ENCODE results near the gene PDE7B.

Gene PDE7B

GRCh38 chr6:136158387-136158821 is 306.9 kb downstream of the PDE7B start:
- DNase-seq (ENCODE audit: low read depth in 1 of 2, low spot score in 1 of 2), result no peak
- H3K4me3 ChIP-seq (replicated peaks; ENCODE audit: insufficient read depth, low read length), result no peak overlapping the region
- no peak for TF ChIP-seq SPI1 (IDR thresholded peaks at IDR 0.05; ENCODE audit: borderline replicate concordance, low read depth)
- no peak for TF ChIP-seq CTCF (IDR thresholded peaks at IDR 0.05; ENCODE audit: insufficient read depth, low read length)
- no peak for TF ChIP-seq POLR2AphosphoS5 (IDR thresholded peaks at IDR 0.05; ENCODE audit: low read depth)
- no peak for TF ChIP-seq GABPA (IDR thresholded peaks at IDR 0.05; ENCODE audit: low read depth)
- TF ChIP-seq REST (IDR thresholded peaks at IDR 0.05; ENCODE audit: insufficient replicate concordance, low read depth), result no peak
- no peak overlapping the region for H3K27ac ChIP-seq (replicated peaks)
- H3K27me3 ChIP-seq (ENCODE audit: insufficient read depth, poor library complexity, severe bottlenecking), result no peaks in the 10 kb centered on the region

GRCh38 chr6:136158971-136159370 is 307.5 kb downstream of the PDE7B start:
- Histone ChIP-seq H3K27me3 (ENCODE audit: insufficient read depth, poor library complexity, severe bottlenecking) (no peaks in the 10 kb centered on the region), H3K27ac (replicated peaks) (no peak overlapping the region), H3K4me3 (replicated peaks; ENCODE audit: insufficient read depth, low read length) (no peak overlapping the region)
- no peak for DNase-seq (ENCODE audit: low read depth in 1 of 2, low spot score in 1 of 2)
- no peak for TF ChIP-seq GABPA (IDR thresholded peaks at IDR 0.05; ENCODE audit: low read depth)
- no peak for TF ChIP-seq SPI1 (IDR thresholded peaks at IDR 0.05; ENCODE audit: borderline replicate concordance, low read depth)
- TF ChIP-seq POLR2AphosphoS5 (IDR thresholded peaks at IDR 0.05; ENCODE audit: low read depth), result no peak
- no peak for TF ChIP-seq REST (IDR thresholded peaks at IDR 0.05; ENCODE audit: insufficient replicate concordance, low read depth)
- TF ChIP-seq CTCF (IDR thresholded peaks at IDR 0.05; ENCODE audit: insufficient read depth, low read length), result no peak

- no peak overlapping the region for H3K27ac ChIP-seq (replicated peaks)
- no peak for TF ChIP-seq REST (IDR thresholded peaks at IDR 0.05; ENCODE audit: insufficient replicate concordance, low read depth)
- TF ChIP-seq SPI1 (IDR thresholded peaks at IDR 0.05; ENCODE audit: borderline replicate concordance, low read depth), result no peak
- TF ChIP-seq GABPA (IDR thresholded peaks at IDR 0.05; ENCODE audit: low read depth), result no peak
- no peak for TF ChIP-seq CTCF (IDR thresholded peaks at IDR 0.05; ENCODE audit: insufficient read depth, low read length)
- no peak for TF ChIP-seq POLR2AphosphoS5 (IDR thresholded peaks at IDR 0.05; ENCODE audit: low read depth)
- no peak overlapping the region for H3K4me3 ChIP-seq (replicated peaks; ENCODE audit: insufficient read depth, low read length)
- no peak for DNase-seq (ENCODE audit: low read depth in 1 of 2, low spot score in 1 of 2)
- H3K27me3 ChIP-seq (ENCODE audit: insufficient read depth, poor library complexity, severe bottlenecking), result no peaks in the 10 kb centered on the region
Observed at GRCh38 chr6:136160250-136160649, 308.7 kb downstream of the PDE7B start.
